Stomach (tissue), 4 donors: ENCODE results near the gene ADAM11.

Source experiments
- POLR2A ChIP-seq, 4 donors: fragments of 450-650 bp; IDR thresholded peaks; one replicate each; pipeline ENCODE4 v1.6.1; 2016; ENCODE audit warnings: antibody characterized with exemption in 4 of 4, control low read depth in 2 of 4, mild to moderate bottlenecking in 1 of 4, moderate library complexity in 1 of 4
- TF ChIP-seq, protein P1 (sequence below), 7 experiments: fragments of 450-650 bp in 4 of 7; fragments of 200-600 bp in 3 of 7; sonication (generic) in 3 of 7; IDR thresholded peaks; one replicate each; pipeline ENCODE4 v1.5.1; 2016 to 2019; ENCODE audit warnings: antibody characterized with exemption in 7 of 7, control low read depth in 2 of 7, mild to moderate bottlenecking in 1 of 7

DNA sequence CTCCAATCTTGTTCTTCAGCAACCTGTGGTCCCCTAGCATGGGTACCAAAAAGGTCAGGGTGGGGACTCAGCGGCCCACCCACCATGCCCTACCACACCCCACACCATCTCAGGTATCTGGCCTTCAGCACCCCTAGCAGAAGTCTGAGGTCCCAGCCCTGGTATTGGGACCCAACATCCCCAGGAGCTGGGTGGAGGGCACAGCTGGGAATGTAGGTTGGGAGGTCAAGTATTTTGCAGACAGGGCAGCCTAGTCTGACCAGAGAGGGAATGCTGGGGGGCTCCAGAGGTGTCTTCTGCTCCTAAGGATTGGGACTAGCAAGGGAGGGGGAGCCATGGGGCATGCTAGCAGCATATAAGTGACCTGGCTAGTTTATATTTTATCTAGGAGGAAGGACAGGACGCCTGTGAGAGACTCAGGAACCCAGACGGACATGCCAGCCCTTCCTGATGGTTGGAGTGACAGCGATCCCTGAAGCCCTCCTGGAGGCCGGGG, 822 bp upstream of the ADAM11 start:
- TF ChIP-seq, protein P1, sequence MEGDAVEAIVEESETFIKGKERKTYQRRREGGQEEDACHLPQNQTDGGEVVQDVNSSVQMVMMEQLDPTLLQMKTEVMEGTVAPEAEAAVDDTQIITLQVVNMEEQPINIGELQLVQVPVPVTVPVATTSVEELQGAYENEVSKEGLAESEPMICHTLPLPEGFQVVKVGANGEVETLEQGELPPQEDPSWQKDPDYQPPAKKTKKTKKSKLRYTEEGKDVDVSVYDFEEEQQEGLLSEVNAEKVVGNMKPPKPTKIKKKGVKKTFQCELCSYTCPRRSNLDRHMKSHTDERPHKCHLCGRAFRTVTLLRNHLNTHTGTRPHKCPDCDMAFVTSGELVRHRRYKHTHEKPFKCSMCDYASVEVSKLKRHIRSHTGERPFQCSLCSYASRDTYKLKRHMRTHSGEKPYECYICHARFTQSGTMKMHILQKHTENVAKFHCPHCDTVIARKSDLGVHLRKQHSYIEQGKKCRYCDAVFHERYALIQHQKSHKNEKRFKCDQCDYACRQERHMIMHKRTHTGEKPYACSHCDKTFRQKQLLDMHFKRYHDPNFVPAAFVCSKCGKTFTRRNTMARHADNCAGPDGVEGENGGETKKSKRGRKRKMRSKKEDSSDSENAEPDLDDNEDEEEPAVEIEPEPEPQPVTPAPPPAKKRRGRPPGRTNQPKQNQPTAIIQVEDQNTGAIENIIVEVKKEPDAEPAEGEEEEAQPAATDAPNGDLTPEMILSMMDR (IDR thresholded peaks at IDR 0.05) = no peak
- TF ChIP-seq POLR2A (IDR thresholded peaks at IDR 0.05) = no peak
